Adipocyte (in vitro differentiated cells): ENCODE measurements around the gene P2RY6.

Experiments
- DNase-seq: peaks from one replicate; pipeline ENCODE4 v3.0.0-alpha.2; 2015; ENCODE audit warnings: low read depth
- H3K27me3 ChIP-seq: replicated peaks from 2 replicates; pipeline ENCODE4 v1.7.0; 2013; ENCODE audit warnings: mild to moderate bottlenecking, low read length, moderate library complexity; ENCODE audit not compliant: control insufficient read depth, insufficient read depth
- H3K36me3 ChIP-seq: 2 replicates; pipeline ENCODE4 v1.7.0; 2013; ENCODE audit warnings: low read length, mild to moderate bottlenecking, moderate library complexity; ENCODE audit not compliant: control insufficient read depth, insufficient read depth, severe bottlenecking
- H3K4me1 ChIP-seq: 2 replicates; pipeline ENCODE4 v1.7.0; 2013; ENCODE audit warnings: mild to moderate bottlenecking, low read length, moderate library complexity; ENCODE audit not compliant: control insufficient read depth, insufficient read depth
- H3K4me3 ChIP-seq: 2 replicates; pipeline ENCODE4 v1.7.0; 2013; ENCODE audit warnings: mild to moderate bottlenecking, low read length, moderate library complexity
- H3K9ac ChIP-seq: 2 replicates; pipeline ENCODE4 v1.7.0; 2013; ENCODE audit warnings: mild to moderate bottlenecking, low read length, moderate library complexity
- H3K9me3 ChIP-seq: 2 replicates; pipeline ENCODE4 v1.7.0; 2013; ENCODE audit warnings: mild to moderate bottlenecking, low read length, moderate library complexity; ENCODE audit not compliant: control insufficient read depth

The P2RY6 gene

DNA sequence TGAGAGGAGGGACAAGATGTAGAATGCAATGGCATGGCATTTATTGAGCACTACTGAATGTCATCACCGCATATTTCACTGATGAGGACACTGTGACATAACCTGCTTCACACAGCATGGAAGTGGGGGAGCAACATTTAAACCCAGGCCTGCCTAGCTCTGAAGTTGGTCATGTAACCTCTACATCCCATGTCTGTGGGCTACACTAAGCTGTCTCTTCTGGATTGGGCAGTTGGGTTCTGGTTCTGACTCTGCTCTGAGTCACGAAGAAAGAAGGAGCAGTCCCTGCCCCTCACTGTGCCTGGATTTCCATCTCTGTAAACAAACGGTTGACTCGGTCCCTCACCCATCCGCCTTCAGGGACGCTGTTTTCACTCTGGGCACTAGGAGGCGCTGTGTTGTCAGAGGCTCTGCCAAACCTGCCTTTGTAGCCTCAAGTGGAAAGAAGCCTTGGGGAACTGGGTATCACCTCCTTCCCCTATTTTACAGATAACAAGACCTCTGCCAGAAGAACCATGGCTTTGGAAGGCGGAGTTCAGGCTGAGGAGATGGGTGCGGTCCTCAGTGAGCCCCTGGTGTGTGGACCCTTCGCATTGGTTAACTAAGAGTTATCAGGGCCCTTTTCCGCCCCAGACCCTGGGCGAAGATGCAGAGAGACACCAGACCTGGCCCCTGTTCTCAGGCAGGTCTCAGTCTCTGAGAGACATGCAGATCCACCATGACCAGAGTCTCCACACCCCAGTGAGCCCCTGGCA lies 23.3 kb downstream of the P2RY6 start:
- Histone ChIP-seq H3K27me3 (no peaks in the 10 kb centered on the region), H3K9me3 (no peaks in the 10 kb centered on the region), H3K36me3 (no peaks in the 10 kb centered on the region), H3K4me1 (peaks cover 8% of the 10 kb centered on the region), H3K4me3 (no peak overlapping the region), H3K9ac (no peak overlapping the region)
- DNase-seq = peak; percentile 87

DNA sequence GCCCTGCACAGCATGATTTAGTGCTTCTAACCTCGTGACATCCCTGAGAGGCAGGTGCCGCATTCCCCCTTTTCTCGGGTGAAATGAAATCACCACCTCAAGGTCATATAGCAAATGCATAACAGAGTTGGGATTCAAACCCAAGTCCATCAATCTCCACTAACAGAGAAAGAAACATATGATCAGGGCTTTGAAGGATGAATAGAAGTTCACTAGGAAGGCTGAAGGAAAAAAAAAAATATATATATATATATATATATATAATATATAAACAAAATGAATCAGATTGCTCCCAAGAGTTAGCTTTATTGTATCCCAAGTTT lies 23.8 kb downstream of the P2RY6 start:
- Histone ChIP-seq H3K4me1 (peaks cover 14% of the 10 kb centered on the region), H3K9me3 (no peaks in the 10 kb centered on the region), H3K27me3 (no peaks in the 10 kb centered on the region), H3K9ac (no peak overlapping the region), H3K36me3 (no peaks in the 10 kb centered on the region), H3K4me3 (no peak overlapping the region)
- DNase-seq = no peak

DNA sequence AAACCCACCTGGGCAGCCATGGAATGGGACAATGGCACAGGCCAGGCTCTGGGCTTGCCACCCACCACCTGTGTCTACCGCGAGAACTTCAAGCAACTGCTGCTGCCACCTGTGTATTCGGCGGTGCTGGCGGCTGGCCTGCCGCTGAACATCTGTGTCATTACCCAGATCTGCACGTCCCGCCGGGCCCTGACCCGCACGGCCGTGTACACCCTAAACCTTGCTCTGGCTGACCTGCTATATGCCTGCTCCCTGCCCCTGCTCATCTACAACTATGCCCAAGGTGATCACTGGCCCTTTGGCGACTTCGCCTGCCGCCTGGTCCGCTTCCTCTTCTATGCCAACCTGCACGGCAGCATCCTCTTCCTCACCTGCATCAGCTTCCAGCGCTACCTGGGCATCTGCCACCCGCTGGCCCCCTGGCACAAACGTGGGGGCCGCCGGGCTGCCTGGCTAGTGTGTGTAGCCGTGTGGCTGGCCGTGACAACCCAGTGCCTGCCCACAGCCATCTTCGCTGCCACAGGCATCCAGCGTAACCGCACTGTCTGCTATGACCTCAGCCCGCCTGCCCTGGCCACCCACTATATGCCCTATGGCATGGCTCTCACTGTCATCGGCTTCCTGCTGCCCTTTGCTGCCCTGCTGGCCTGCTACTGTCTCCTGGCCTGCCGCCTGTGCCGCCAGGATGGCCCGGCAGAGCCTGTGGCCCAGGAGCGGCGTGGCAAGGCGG lies 24.5 kb downstream of the P2RY6 start:
- H3K27me3 ChIP-seq = no peaks in the 10 kb centered on the region
- peaks cover 14% of the 10 kb centered on the region for H3K4me1 ChIP-seq
- no peak overlapping the region for H3K9ac ChIP-seq
- no peak for DNase-seq
- no peaks in the 10 kb centered on the region for H3K36me3 ChIP-seq
- no peaks in the 10 kb centered on the region for H3K9me3 ChIP-seq
- no peak overlapping the region for H3K4me3 ChIP-seq

DNA sequence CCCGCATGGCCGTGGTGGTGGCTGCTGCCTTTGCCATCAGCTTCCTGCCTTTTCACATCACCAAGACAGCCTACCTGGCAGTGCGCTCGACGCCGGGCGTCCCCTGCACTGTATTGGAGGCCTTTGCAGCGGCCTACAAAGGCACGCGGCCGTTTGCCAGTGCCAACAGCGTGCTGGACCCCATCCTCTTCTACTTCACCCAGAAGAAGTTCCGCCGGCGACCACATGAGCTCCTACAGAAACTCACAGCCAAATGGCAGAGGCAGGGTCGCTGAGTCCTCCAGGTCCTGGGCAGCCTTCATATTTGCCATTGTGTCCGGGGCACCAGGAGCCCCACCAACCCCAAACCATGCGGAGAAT lies 25.1 kb downstream of the P2RY6 start:
- no peaks in the 10 kb centered on the region for H3K36me3 ChIP-seq
- H3K27me3 ChIP-seq = no peaks in the 10 kb centered on the region
- peaks cover 14% of the 10 kb centered on the region for H3K4me1 ChIP-seq
- H3K9ac ChIP-seq = no peak overlapping the region
- no peaks in the 10 kb centered on the region for H3K9me3 ChIP-seq
- no peak for DNase-seq
- no peak overlapping the region for H3K4me3 ChIP-seq

DNA sequence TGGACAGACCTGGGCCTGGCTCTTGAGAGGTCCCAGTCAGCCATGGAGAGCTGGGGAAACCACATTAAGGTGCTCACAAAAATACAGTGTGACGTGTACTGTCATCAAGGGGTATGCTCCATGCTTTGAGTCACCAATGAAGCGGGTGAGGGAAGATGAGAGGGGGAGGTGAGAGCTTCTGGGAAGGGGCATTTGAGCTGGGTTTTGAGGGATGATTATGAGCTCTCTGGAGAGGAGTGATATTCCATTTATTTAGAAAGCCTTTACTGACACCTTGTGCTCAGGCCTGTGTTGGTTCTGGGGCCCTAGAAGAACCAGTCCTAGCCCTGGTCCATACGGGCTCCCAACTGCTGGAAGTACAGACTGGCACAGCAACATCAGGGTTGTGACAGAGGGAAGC lies 25.6 kb downstream of the P2RY6 start:
- Histone ChIP-seq H3K4me3 (no peak overlapping the region), H3K27me3 (no peaks in the 10 kb centered on the region), H3K9ac (no peak overlapping the region), H3K36me3 (no peaks in the 10 kb centered on the region), H3K4me1 (peaks cover 14% of the 10 kb centered on the region), H3K9me3 (no peaks in the 10 kb centered on the region)
- DNase-seq = no peak

DNA sequence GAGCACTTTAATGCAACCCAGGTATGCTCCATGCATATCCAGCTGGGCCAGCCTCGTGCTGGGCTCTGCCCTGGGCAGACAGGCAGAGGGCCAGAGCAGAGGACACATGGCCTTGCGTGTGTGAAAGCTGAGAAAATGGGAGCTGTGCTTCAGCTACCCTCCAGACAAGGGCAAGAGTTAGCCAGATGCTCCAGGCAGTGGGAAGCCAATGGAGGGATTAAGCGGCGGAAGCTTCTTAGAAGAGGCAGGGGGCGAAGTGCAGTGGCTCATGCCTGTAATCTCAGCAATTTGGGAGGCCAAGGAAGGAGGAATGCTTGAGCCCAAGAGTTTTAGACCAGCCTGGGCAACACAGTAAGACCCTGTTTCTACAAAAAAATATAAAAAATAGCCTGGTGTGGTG lies 26.1 kb downstream of the P2RY6 start:
- DNase-seq = no peak
- Histone ChIP-seq H3K27me3 (no peaks in the 10 kb centered on the region), H3K9me3 (no peaks in the 10 kb centered on the region), H3K9ac (no peak overlapping the region), H3K4me1 (peaks cover 14% of the 10 kb centered on the region), H3K4me3 (no peak overlapping the region), H3K36me3 (no peaks in the 10 kb centered on the region)

DNA sequence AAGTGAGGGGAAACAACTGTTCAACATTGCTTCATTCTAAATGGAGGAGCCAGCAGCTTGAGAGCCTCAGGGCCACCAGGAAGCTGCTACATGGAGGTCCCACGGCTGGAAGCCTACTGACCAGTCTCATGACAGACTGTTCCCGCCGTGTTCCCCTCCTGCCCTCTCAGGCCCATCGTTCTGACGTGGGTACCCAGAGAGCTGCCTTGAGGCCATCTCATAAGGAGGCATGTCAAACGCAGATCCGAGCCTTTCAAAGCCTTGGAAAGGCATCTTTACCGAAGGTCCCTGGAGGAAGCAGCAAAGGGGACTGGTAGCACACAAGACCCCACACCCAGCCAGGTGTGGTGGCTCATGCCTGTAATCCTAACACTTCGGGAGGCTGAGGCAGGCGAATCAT lies 27.6 kb downstream of the P2RY6 start:
- Histone ChIP-seq H3K9me3 (no peaks in the 10 kb centered on the region), H3K9ac (no peak overlapping the region), H3K4me3 (no peak overlapping the region), H3K4me1 (peaks cover 14% of the 10 kb centered on the region), H3K27me3 (no peaks in the 10 kb centered on the region), H3K36me3 (no peaks in the 10 kb centered on the region)
- no peak for DNase-seq

DNA sequence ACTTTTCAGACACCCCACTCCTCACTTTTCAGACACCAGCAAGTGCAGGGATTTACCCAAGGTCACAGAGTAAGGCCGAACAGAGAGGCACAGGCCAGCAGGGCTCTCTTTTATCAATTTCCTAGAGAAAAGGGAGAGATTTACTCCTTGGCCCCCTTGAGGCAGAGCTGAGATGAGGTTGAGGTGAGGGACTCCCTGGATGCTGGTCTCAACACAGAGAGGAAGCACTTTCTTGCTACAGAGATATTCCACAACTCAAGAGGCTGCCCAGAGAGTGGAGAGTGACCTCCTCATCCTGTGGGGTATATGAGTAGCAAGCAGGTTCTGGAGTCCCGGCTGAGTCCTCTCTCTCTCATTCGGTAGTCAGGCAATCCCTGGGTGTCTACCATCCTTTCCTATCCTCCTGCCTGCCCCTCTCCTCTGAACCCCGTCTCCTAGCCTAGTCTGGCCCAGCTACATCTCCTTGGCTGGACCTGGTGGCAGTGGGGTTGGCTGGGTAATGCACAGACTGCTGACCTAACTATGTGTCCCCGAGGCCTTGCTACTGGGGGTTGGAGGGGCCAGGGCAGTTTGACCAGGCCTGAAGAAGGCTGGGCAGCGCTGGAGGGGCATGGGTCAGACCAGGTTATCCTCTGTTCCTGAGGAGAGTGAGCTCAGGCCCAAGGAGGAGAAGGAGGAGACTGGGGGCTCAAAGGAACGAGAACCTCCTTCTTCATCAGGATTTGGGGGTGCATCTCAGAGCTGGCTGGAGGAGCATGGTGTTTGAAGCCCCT lies 34.1 kb downstream of the P2RY6 start:
- Histone ChIP-seq H3K9me3 (no peaks in the 10 kb centered on the region), H3K4me1 (peaks cover 25% of the 10 kb centered on the region), H3K4me3 (no peak overlapping the region), H3K36me3 (peaks cover 5% of the 10 kb centered on the region), H3K27me3 (no peaks in the 10 kb centered on the region), H3K9ac (peak overlapping the region; percentile 84)
- no peak for DNase-seq

DNA sequence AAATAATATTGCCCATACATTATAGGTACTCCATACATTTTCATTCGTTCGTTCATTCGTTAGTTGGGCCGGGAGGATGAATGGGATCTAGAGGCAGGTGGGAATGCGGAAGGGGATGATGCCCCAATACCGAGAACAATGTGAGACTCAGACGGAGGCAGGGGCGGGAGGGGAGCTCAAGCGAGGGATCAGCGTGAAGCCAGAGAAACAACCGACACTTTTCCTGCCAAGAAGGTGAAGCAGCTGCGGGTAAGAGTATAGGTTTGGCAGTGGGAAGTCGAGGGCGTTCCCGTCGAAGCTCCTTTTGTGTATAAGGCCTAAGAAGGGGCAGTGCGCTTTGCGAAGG lies 34.8 kb downstream of the P2RY6 start:
- peaks cover 5% of the 10 kb centered on the region for H3K36me3 ChIP-seq
- H3K9ac ChIP-seq = peak overlapping the region; percentile 84
- H3K9me3 ChIP-seq = no peaks in the 10 kb centered on the region
- H3K27me3 ChIP-seq = no peaks in the 10 kb centered on the region
- H3K4me3 ChIP-seq = peak overlapping the region; percentile 75
- DNase-seq = no peak
- peaks cover 32% of the 10 kb centered on the region for H3K4me1 ChIP-seq

DNA sequence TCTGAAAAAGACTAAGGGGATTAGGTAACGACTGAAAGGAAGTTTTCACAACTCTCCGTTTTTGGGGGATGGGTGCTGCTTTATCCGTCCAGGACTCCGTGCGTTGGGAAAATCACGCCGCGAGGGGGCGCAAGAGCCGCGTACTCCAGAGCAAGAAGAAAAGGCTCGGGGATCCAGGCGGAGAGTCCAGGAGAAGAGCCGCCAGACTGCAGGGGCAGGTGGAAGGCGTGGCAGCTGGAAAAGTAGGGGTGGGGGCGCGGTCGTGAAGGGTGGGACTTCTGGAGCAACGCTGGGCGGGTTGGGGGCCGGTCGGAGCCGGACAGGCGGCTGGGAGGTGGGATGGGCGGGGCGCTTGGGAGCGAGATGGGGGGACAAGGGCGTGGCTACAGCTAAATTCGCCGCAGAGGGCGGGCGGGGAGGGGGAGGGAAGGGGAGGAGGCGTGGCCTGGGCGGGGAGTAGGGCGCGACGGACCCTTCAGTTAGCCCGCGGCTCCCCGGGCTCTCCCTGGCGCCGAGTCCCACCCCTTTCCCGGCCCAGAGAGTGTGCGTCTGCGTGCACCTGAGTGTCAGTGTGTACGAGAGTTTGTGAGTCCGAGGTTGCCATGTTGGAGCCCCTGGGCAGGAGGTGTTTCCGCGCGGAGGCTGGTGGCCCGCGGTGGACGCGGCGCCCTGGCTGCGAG lies 35.3 kb downstream of the P2RY6 start:
- no peaks in the 10 kb centered on the region for H3K27me3 ChIP-seq
- peaks cover 5% of the 10 kb centered on the region for H3K36me3 ChIP-seq
- peak; percentile 99 for DNase-seq
- H3K4me1 ChIP-seq = peaks cover 36% of the 10 kb centered on the region
- H3K9ac ChIP-seq = peak overlapping the region; percentile 99
- peak overlapping the region; percentile 94 for H3K4me3 ChIP-seq
- no peaks in the 10 kb centered on the region for H3K9me3 ChIP-seq
